ENCODE results near the gene HS2ST1. TPM values are rescaled to one million over a fixed set of nuclear protein-coding genes. Genes with fewer than 3 reads are reported as not detected.

The HS2ST1 gene
- total RNA-seq, 2 experiments from 2014 or later = 20.9 to 25.3 TPM

GRCh38 chr1:87104945-87105344, 190.5 kb downstream of the HS2ST1 start:
- no peaks in the 10 kb centered on the region for H3K4me1 Mint-ChIP-seq (ENCODE audit: low read depth)
- ChIA-PET POLR2A (no interaction called here), CTCF (no interaction called here)

GRCh38 chr1:87106144-87106543, 191.7 kb downstream of the HS2ST1 start:
- ATAC-seq = no peak
- no peak overlapping the region for H3K27ac Mint-ChIP-seq
- H3K9me3 Mint-ChIP-seq (ENCODE audit: insufficient read depth) = no peaks in the 10 kb centered on the region
- POLR2A ChIA-PET = no interaction called here
- no peaks in the 10 kb centered on the region for H3K4me1 Mint-ChIP-seq (ENCODE audit: low read depth)
- DNase-seq = no peak
- H3K36me3 Mint-ChIP-seq (ENCODE audit: low read depth) = peaks cover 10% of the 10 kb centered on the region
- CTCF ChIA-PET = no interaction called here
- no peaks in the 10 kb centered on the region for H3K27me3 Mint-ChIP-seq (ENCODE audit: low read depth)
- H3K4me3 Mint-ChIP-seq = no peak overlapping the region

More at GRCh38 chr1:87104945-87105344, 190.5 kb downstream of the HS2ST1 start:
- Mint-ChIP-seq H3K36me3 (ENCODE audit: low read depth) (peaks cover 12% of the 10 kb centered on the region), H3K27ac (no peak overlapping the region), H3K4me3 (no peak overlapping the region), H3K27me3 (ENCODE audit: low read depth) (no peaks in the 10 kb centered on the region), H3K9me3 (ENCODE audit: insufficient read depth) (no peaks in the 10 kb centered on the region)
- no peak for DNase-seq
- ATAC-seq = no peak

- POLR2A ChIA-PET = no interaction called here
- no peak for ATAC-seq
- H3K36me3 Mint-ChIP-seq (ENCODE audit: low read depth) = peaks cover 5% of the 10 kb centered on the region
These were observed 192.4 kb downstream of the HS2ST1 start for GRCh38 chr1:87106867-87107266.

GRCh38 chr1:87108228-87108627, 193.8 kb downstream of the HS2ST1 start:
- CTCF ChIA-PET = no interaction called here
- H3K27ac Mint-ChIP-seq = no peak overlapping the region

More at GRCh38 chr1:87106867-87107266, 192.4 kb downstream of the HS2ST1 start:
- Mint-ChIP-seq H3K27me3 (ENCODE audit: low read depth) (no peaks in the 10 kb centered on the region), H3K9me3 (ENCODE audit: insufficient read depth) (no peaks in the 10 kb centered on the region), H3K27ac (no peak overlapping the region), H3K4me3 (no peak overlapping the region), H3K4me1 (ENCODE audit: low read depth) (no peaks in the 10 kb centered on the region)
- no peak for DNase-seq
- CTCF ChIA-PET = no interaction called here

GRCh38 chr1:87108814-87109411, 194.5 kb downstream of the HS2ST1 start:
- Mint-ChIP-seq H3K9me3 (ENCODE audit: insufficient read depth) (no peaks in the 10 kb centered on the region), H3K27ac (no peak overlapping the region), H3K27me3 (ENCODE audit: low read depth) (no peaks in the 10 kb centered on the region), H3K4me1 (ENCODE audit: low read depth) (no peaks in the 10 kb centered on the region), H3K36me3 (ENCODE audit: low read depth) (peaks cover 5% of the 10 kb centered on the region), H3K4me3 (no peak overlapping the region)
- DNase-seq (no peak), ATAC-seq (no peak)
- ChIA-PET POLR2A (no interaction called here), CTCF (interaction anchor here (0.8 kb wide), 1 partner anchor 25 kb away, joined by 3 read pairs; no protein-coding TSS in a partner anchor)

More at GRCh38 chr1:87108228-87108627, 193.8 kb downstream of the HS2ST1 start:
- Mint-ChIP-seq H3K4me1 (ENCODE audit: low read depth) (no peaks in the 10 kb centered on the region), H3K4me3 (no peak overlapping the region), H3K27me3 (ENCODE audit: low read depth) (no peaks in the 10 kb centered on the region), H3K9me3 (ENCODE audit: insufficient read depth) (no peaks in the 10 kb centered on the region), H3K36me3 (ENCODE audit: low read depth) (peaks cover 5% of the 10 kb centered on the region)
- DNase-seq (no peak), ATAC-seq (no peak)
- POLR2A ChIA-PET = interaction anchor here (0.6 kb wide), 1 partner anchor 208 kb away, joined by 3 read pairs; no protein-coding TSS in a partner anchor

- Mint-ChIP-seq H3K27ac (no peak overlapping the region), H3K36me3 (ENCODE audit: low read depth) (no peaks in the 10 kb centered on the region), H3K27me3 (ENCODE audit: low read depth) (no peaks in the 10 kb centered on the region), H3K9me3 (ENCODE audit: insufficient read depth) (no peaks in the 10 kb centered on the region), H3K4me1 (ENCODE audit: low read depth) (no peaks in the 10 kb centered on the region), H3K4me3 (no peak overlapping the region)
- ChIA-PET CTCF (no interaction called here), POLR2A (no interaction called here)
- DNase-seq (no peak), ATAC-seq (no peak)
These were observed 197.4 kb downstream of the HS2ST1 start for GRCh38 chr1:87111659-87112371.

- ATAC-seq = no peak
- Mint-ChIP-seq H3K27me3 (ENCODE audit: low read depth) (no peaks in the 10 kb centered on the region), H3K9me3 (ENCODE audit: insufficient read depth) (no peaks in the 10 kb centered on the region), H3K4me1 (ENCODE audit: low read depth) (no peaks in the 10 kb centered on the region), H3K36me3 (ENCODE audit: low read depth) (no peaks in the 10 kb centered on the region), H3K27ac (no peak overlapping the region), H3K4me3 (no peak overlapping the region)
- POLR2A ChIA-PET = no interaction called here
- DNase-seq = no peak
- CTCF ChIA-PET = no interaction called here
These were observed 198.9 kb downstream of the HS2ST1 start for GRCh38 chr1:87113313-87113712.

- CTCF ChIA-PET = no interaction called here
- Mint-ChIP-seq H3K4me3 (no peak overlapping the region), H3K27me3 (ENCODE audit: low read depth) (no peaks in the 10 kb centered on the region), H3K36me3 (ENCODE audit: low read depth) (no peaks in the 10 kb centered on the region), H3K9me3 (ENCODE audit: insufficient read depth) (no peaks in the 10 kb centered on the region), H3K4me1 (ENCODE audit: low read depth) (no peaks in the 10 kb centered on the region), H3K27ac (no peak overlapping the region)
- ATAC-seq (no peak), DNase-seq (no peak)
- POLR2A ChIA-PET = no interaction called here
These were observed 201.0 kb downstream of the HS2ST1 start for GRCh38 chr1:87115317-87115890.

GRCh38 chr1:87115891-87116290, 201.5 kb downstream of the HS2ST1 start:
- ATAC-seq = no peak
- no peaks in the 10 kb centered on the region for H3K36me3 Mint-ChIP-seq (ENCODE audit: low read depth)
- no peak overlapping the region for H3K27ac Mint-ChIP-seq
- H3K4me3 Mint-ChIP-seq = no peak overlapping the region
- H3K4me1 Mint-ChIP-seq (ENCODE audit: low read depth) = no peaks in the 10 kb centered on the region
- H3K27me3 Mint-ChIP-seq (ENCODE audit: low read depth) = no peaks in the 10 kb centered on the region
- ChIA-PET POLR2A (no interaction called here), CTCF (interaction anchor here (0.8 kb wide), 1 partner anchor 20 kb away, joined by 3 read pairs; no protein-coding TSS in a partner anchor)
- H3K9me3 Mint-ChIP-seq (ENCODE audit: insufficient read depth) = no peaks in the 10 kb centered on the region
- no peak for DNase-seq

- Mint-ChIP-seq H3K4me1 (ENCODE audit: low read depth) (no peaks in the 10 kb centered on the region), H3K4me3 (no peak overlapping the region), H3K36me3 (ENCODE audit: low read depth) (no peaks in the 10 kb centered on the region), H3K9me3 (ENCODE audit: insufficient read depth) (no peaks in the 10 kb centered on the region), H3K27ac (no peak overlapping the region), H3K27me3 (ENCODE audit: low read depth) (no peaks in the 10 kb centered on the region)
- CTCF ChIA-PET = interaction anchor here (1.1 to 1.2 kb wide), 2 partner anchors 8 to 12 kb away, joined by 3 read pairs; no protein-coding TSS in a partner anchor
- no peak for DNase-seq
- no peak for ATAC-seq
- POLR2A ChIA-PET = interaction anchor here (1.2 kb wide), 1 partner anchor 629 kb away, joined by 3 read pairs; no protein-coding TSS in a partner anchor
These were observed 203.4 kb downstream of the HS2ST1 start for GRCh38 chr1:87117761-87118368.

- H3K27ac Mint-ChIP-seq = no peak overlapping the region
- no peak for ATAC-seq
- H3K4me1 Mint-ChIP-seq (ENCODE audit: low read depth) = no peaks in the 10 kb centered on the region
- DNase-seq = no peak
- H3K9me3 Mint-ChIP-seq (ENCODE audit: insufficient read depth) = no peaks in the 10 kb centered on the region
- no peaks in the 10 kb centered on the region for H3K36me3 Mint-ChIP-seq (ENCODE audit: low read depth)
- H3K4me3 Mint-ChIP-seq = no peak overlapping the region
- H3K27me3 Mint-ChIP-seq (ENCODE audit: low read depth) = peaks cover 5% of the 10 kb centered on the region
- POLR2A ChIA-PET = no interaction called here
- CTCF ChIA-PET = no interaction called here
These were observed 205.2 kb downstream of the HS2ST1 start for GRCh38 chr1:87119541-87120140.

- POLR2A ChIA-PET = no interaction called here
- peaks cover 5% of the 10 kb centered on the region for H3K27me3 Mint-ChIP-seq (ENCODE audit: low read depth)
- no peak for DNase-seq
- no peak overlapping the region for H3K4me3 Mint-ChIP-seq
- no peaks in the 10 kb centered on the region for H3K9me3 Mint-ChIP-seq (ENCODE audit: insufficient read depth)
- CTCF ChIA-PET = interaction anchor here (1.6 kb wide), 1 partner anchor 10 kb away, joined by 6 read pairs; no protein-coding TSS in a partner anchor
- no peak for ATAC-seq
- H3K4me1 Mint-ChIP-seq (ENCODE audit: low read depth) = no peaks in the 10 kb centered on the region
- no peaks in the 10 kb centered on the region for H3K36me3 Mint-ChIP-seq (ENCODE audit: low read depth)
- H3K27ac Mint-ChIP-seq = no peak overlapping the region
These were observed 206.3 kb downstream of the HS2ST1 start for GRCh38 chr1:87120779-87121178.

Measured in activated CD8-positive, alpha-beta T cell treated with anti-CD3 and anti-CD28 coated beads, Interleukin-2, amount 10 ng/mL, durations not matched to agents 7 days and 5 days (primary cell).